Mesothelial cell of epicardium (in vitro differentiated cells): ENCODE results near the gene SPOCK1. TPM values are rescaled to one million over a fixed set of nuclear protein-coding genes. Genes with fewer than 3 reads are reported as not detected.
"Not testable (repeated sequence)": the region's sequence is repeated elsewhere in the genome, so short reads cannot be mapped to it uniquely, and the experiment has no call there.

Experiments used
- DNase-seq, 2 experiments: peaks; one replicate each; pipeline ENCODE4 v3.0.0; 2021; ENCODE audit warnings: low spot score in 2 of 2; ENCODE audit not compliant: unreplicated experiment in 2 of 2
- H3K27ac Mint-ChIP-seq: 2 replicates; pipeline ENCODE4 v1.8.0; 2021; ENCODE audit warnings: mixed read lengths
- H3K27me3 Mint-ChIP-seq: 2 replicates; pipeline ENCODE4 v1.8.0; 2021; ENCODE audit warnings: low read depth, mixed read lengths
- H3K36me3 Mint-ChIP-seq: 2 replicates; pipeline ENCODE4 v1.8.0; 2021; ENCODE audit warnings: mixed read lengths
- H3K4me1 Mint-ChIP-seq: 2 replicates; pipeline ENCODE4 v1.8.0; 2021; ENCODE audit warnings: mixed read lengths
- H3K4me3 Mint-ChIP-seq: 2 replicates; pipeline ENCODE4 v1.8.0; 2021; ENCODE audit warnings: mild to moderate bottlenecking, moderate library complexity, mixed read lengths
- H3K9me3 Mint-ChIP-seq: 2 replicates; pipeline ENCODE4 v1.8.0; 2021; ENCODE audit warnings: mixed read lengths
- total RNA-seq: library from RNA; stranded (reverse); gene quantifications from 3 replicates; pipeline ENCODE4 v1.2.1, GENCODE V29; 2021
- TF ChIP-seq, protein P1 (sequence below): fragments of 200-600 bp; sonication (generic); IDR thresholded peaks from one replicate; pipeline ENCODE4 v1.5.0; 2021; ENCODE audit warnings: antibody characterized with exemption; ENCODE audit not compliant: unreplicated experiment

Gene SPOCK1
- total RNA-seq, 1 donor from 2014 or later, result 6.6 TPM

DNA sequence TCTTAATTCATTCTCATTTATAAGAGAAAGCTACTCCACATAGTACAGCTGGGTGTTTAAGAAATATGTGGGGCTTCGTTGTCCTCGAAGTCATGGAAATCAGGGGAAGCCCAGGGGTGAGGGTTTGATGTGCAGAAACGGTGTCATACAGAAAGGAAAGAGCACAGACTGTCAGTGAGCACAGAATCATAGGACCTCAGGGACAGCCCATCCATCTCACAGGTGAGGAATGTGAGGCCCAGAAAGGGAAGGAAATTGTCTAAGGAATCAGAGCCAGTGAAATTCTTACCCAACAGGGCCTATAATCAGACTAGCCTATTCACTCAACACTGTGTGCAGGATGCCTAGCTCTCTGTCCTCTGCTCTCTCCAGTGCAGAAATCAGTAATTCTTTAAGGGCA, 535.6 kb downstream of the SPOCK1 start:
- Mint-ChIP-seq H3K9me3 (peaks cover 20% of the 10 kb centered on the region), H3K27me3 (no peaks in the 10 kb centered on the region), H3K27ac (no peak overlapping the region), H3K4me1 (peaks cover 5% of the 10 kb centered on the region), H3K4me3 (no peak overlapping the region), H3K36me3 (no peaks in the 10 kb centered on the region)
- TF ChIP-seq, protein P1, sequence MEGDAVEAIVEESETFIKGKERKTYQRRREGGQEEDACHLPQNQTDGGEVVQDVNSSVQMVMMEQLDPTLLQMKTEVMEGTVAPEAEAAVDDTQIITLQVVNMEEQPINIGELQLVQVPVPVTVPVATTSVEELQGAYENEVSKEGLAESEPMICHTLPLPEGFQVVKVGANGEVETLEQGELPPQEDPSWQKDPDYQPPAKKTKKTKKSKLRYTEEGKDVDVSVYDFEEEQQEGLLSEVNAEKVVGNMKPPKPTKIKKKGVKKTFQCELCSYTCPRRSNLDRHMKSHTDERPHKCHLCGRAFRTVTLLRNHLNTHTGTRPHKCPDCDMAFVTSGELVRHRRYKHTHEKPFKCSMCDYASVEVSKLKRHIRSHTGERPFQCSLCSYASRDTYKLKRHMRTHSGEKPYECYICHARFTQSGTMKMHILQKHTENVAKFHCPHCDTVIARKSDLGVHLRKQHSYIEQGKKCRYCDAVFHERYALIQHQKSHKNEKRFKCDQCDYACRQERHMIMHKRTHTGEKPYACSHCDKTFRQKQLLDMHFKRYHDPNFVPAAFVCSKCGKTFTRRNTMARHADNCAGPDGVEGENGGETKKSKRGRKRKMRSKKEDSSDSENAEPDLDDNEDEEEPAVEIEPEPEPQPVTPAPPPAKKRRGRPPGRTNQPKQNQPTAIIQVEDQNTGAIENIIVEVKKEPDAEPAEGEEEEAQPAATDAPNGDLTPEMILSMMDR, result no peak
- DNase-seq, result no peak

DNA sequence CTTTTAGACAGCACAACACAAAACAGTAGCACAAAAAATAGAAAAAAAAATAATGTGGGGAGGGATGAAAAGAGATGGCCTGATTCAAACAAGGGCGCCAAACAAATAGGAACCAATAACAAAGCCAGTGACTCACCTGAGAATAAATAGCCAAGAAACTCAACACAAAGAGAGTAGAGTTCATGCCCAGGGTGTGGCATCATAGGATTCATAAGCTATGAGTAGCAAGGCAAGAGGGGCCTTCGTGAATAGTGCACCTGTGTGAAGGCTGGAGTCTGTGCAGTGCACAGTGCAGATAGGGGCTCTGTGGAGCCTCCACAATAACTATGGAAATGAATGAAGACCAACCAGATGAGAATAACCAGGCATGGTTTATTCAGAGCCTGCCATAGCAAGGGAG, 541.7 kb downstream of the SPOCK1 start:
- Mint-ChIP-seq H3K4me1 (no peaks in the 10 kb centered on the region), H3K27ac (no peak overlapping the region), H3K36me3 (no peaks in the 10 kb centered on the region), H3K4me3 (no peak overlapping the region), H3K27me3 (peaks cover 9% of the 10 kb centered on the region), H3K9me3 (peaks cover 13% of the 10 kb centered on the region)
- TF ChIP-seq, protein P1, result no peak
- DNase-seq, result no peak

- H3K9me3 Mint-ChIP-seq, result peaks cover 22% of the 10 kb centered on the region
- H3K27me3 Mint-ChIP-seq, H3K27ac Mint-ChIP-seq, DNase-seq, H3K4me1 Mint-ChIP-seq, H3K36me3 Mint-ChIP-seq, H3K4me3 Mint-ChIP-seq: not testable (repeated sequence)
Observed at GRCh38 chr5:136954142-136954541, 545.0 kb downstream of the SPOCK1 start.

DNA sequence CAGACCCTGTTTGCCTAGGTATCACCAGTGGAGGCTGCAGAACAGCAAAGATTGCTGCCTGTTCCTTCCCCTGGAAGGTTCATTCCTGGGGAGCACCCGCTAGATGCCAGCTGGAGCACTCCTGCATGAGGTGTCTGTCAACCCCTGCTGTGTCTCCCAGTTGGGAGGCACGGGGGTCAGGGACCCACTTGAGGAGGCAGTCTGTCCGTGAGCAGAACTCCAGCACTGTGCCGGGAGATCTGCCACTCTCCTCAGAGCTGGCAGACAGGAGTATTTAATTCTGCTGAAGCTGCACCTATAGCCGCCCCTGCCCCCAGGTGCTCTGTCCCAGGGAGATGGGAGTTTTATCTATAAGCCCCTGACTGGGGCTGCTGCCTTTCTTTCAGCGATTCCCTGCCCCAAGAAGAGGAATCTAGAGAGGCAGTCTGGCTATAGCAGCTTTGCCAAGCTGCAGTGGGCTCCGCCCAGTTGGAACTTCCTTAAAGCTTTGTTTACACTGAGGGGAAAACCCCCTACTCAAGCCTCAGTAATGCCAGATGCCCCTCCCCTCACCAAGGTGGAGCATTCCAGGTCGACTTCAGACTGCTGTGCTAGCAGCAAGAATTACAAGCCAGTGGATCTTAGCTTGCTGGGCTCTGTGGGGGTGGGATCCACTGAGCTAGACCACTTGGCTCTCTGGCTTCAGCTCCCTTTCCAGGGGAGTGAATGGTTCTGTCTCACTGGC, 545.6 kb downstream of the SPOCK1 start:
- not testable (repeated sequence) for H3K27me3 Mint-ChIP-seq, H3K27ac Mint-ChIP-seq, H3K36me3 Mint-ChIP-seq, H3K4me1 Mint-ChIP-seq, H3K4me3 Mint-ChIP-seq
- H3K9me3 Mint-ChIP-seq, result peaks cover 29% of the 10 kb centered on the region
- peak in 1 of 2 experiments; percentile 40 for DNase-seq

GRCh38 chr5:136927571-136927970, 571.6 kb downstream of the SPOCK1 start:
- TF ChIP-seq, protein P1, result no peak
- H3K27ac Mint-ChIP-seq, result no peak overlapping the region
- H3K36me3 Mint-ChIP-seq, result no peaks in the 10 kb centered on the region
- no peak overlapping the region for H3K4me3 Mint-ChIP-seq
- no peaks in the 10 kb centered on the region for H3K4me1 Mint-ChIP-seq
- peaks cover 27% of the 10 kb centered on the region for H3K27me3 Mint-ChIP-seq
- no peak for DNase-seq
- peaks cover 18% of the 10 kb centered on the region for H3K9me3 Mint-ChIP-seq

- H3K27ac Mint-ChIP-seq, result no peak overlapping the region
- TF ChIP-seq, protein P1, result no peak
- peaks cover 12% of the 10 kb centered on the region for H3K9me3 Mint-ChIP-seq
- no peaks in the 10 kb centered on the region for H3K36me3 Mint-ChIP-seq
- no peak for DNase-seq
- no peak overlapping the region for H3K4me3 Mint-ChIP-seq
- H3K4me1 Mint-ChIP-seq, result no peaks in the 10 kb centered on the region
- peaks cover 32% of the 10 kb centered on the region for H3K27me3 Mint-ChIP-seq
Observed at GRCh38 chr5:136926073-136926472, 573.1 kb downstream of the SPOCK1 start.

Other genes with a start within 250 kb of the SPOCK1 start
- 12.7 to 16.5 TPM (median 13.1 TPM) in 3 replicates for gene KLHL3, start 236.8 kb upstream of the SPOCK1 start, total RNA-seq